Fibroblast of lung (primary cell): ENCODE measurements around the gene TSPOAP1.

ENCODE experiments used
- CTCF ChIP-seq, 2 donors: IDR thresholded peaks in 1 of 2; conservative IDR thresholded peaks in 1 of 2; 1 replicate in 1 of 2; 2 replicates in 1 of 2; pipeline ENCODE4 v1.5.1; 2011 to 2012; ENCODE audit warnings: low read length in 2 of 2, control low read depth in 1 of 2, inconsistent platforms in 1 of 2, low read depth in 1 of 2, mild to moderate bottlenecking in 1 of 2
- EZH2 ChIP-seq: IDR thresholded peaks from 2 replicates; pipeline ENCODE4 v1.5.1; 2012; ENCODE audit warnings: low read length, control low read depth, mild to moderate bottlenecking; ENCODE audit errors: missing control alignments

GRCh38 chr17:58370309-58370708, 41.7 kb upstream of the TSPOAP1 start:
- no peak for TF ChIP-seq EZH2
- no peak for TF ChIP-seq CTCF (conservative IDR thresholded peaks at IDR 0.05 in 1 of 2, IDR thresholded peaks at IDR 0.05 in 1 of 2; ENCODE audit: low read depth in 1 of 2, low read length in 2 of 2)
